ENCODE results near the gene EIF4E. TPM values are rescaled to one million over a fixed set of nuclear protein-coding genes. Genes with fewer than 3 reads are reported as not detected.

Gene EIF4E
- polyA plus RNA-seq, 1 donor (not counting 4 experiments of a cell fraction or from before 2014, with no cell fraction given) = 150 TPM

DNA sequence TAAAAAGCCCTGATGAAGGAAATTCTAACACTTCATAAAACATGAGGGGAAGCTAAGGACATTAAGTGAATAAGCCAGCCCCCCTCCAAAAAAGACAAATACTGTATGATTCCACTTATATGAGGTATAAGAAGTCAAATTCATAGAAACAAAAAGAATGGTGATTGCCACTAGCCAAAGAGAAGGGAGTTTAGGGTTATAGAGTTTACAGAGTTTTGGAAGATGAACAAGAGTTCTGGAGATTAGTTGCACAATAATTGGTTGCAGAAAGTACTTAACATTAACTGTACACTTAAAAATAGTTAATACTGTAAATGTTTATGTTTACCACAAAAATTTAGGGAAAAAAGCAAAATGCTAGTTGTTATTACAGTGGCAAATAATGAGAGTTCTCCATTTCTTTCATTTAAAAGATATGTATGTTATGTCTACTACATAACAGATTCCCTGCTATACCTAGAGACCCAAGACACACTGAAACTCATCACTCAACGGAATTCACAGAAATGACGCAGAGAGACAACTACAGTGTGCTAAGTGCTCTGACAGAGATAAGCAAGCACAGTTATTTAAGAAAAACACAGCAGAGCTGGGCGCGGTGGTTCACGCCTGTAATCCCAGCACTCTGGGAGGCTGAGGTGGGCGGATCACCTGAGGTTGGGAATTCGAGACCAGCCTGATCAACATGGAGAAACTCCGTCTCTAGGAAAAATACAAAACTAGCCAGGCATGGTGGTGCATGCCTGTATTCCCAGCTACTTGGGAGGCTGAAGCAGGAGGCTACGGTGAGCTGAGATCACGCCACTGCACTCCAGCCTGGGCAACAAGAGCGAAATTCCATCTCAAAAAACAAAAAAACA lies 37.2 kb downstream of the EIF4E start:
- Histone ChIP-seq H3K9ac (ENCODE audit: control insufficient read depth, extremely low read depth, insufficient read depth, low read length) (no peak overlapping the region), H3K79me2 (ENCODE audit: control insufficient read depth, insufficient read depth, low read length) (peaks cover 61% of the 10 kb centered on the region), H4K20me1 (ENCODE audit: control insufficient read depth, extremely low read depth, insufficient read depth, low read length) (no peaks in the 10 kb centered on the region), H3K27ac (ENCODE audit: control insufficient read depth, insufficient read depth, low read length) (peak overlapping the region; percentile 24), H3K36me3 (ENCODE audit: control insufficient read depth in 2 of 2, extremely low read depth in 1 of 2, insufficient read depth in 2 of 2, low read length in 2 of 2) (peaks cover 2 to 4% of the 10 kb centered on the region in 2 experiments), H2AFZ (ENCODE audit: control insufficient read depth, low read length) (no peak overlapping the region), H3K4me2 (ENCODE audit: control insufficient read depth, extremely low read depth, insufficient read depth, low read depth, low read length) (no peak overlapping the region), H3K9me1 (ENCODE audit: control insufficient read depth, extremely low read depth, insufficient read depth, low read length) (no peaks in the 10 kb centered on the region), H3K27me3 (ENCODE audit: control insufficient read depth, extremely low read depth, insufficient read depth, low read length) (no peaks in the 10 kb centered on the region), H3K4me1 (ENCODE audit: control insufficient read depth, extremely low read depth, insufficient read depth, low read length) (peaks cover 12% of the 10 kb centered on the region), H3K9me3 (ENCODE audit: control insufficient read depth, low read depth, low read length) (no peaks in the 10 kb centered on the region), H3K4me3 (ENCODE audit: control insufficient read depth in 2 of 3, extremely low read depth in 1 of 3, insufficient read depth in 2 of 3, low read depth in 1 of 3, low read length in 3 of 3) (no peak overlapping the region)
- FAIRE-seq = no peak
- TF ChIP-seq, protein P1, sequence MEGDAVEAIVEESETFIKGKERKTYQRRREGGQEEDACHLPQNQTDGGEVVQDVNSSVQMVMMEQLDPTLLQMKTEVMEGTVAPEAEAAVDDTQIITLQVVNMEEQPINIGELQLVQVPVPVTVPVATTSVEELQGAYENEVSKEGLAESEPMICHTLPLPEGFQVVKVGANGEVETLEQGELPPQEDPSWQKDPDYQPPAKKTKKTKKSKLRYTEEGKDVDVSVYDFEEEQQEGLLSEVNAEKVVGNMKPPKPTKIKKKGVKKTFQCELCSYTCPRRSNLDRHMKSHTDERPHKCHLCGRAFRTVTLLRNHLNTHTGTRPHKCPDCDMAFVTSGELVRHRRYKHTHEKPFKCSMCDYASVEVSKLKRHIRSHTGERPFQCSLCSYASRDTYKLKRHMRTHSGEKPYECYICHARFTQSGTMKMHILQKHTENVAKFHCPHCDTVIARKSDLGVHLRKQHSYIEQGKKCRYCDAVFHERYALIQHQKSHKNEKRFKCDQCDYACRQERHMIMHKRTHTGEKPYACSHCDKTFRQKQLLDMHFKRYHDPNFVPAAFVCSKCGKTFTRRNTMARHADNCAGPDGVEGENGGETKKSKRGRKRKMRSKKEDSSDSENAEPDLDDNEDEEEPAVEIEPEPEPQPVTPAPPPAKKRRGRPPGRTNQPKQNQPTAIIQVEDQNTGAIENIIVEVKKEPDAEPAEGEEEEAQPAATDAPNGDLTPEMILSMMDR (optimal IDR thresholded peaks at IDR 0.05 in 1 of 3, IDR thresholded peaks at IDR 0.05 in 1 of 3, conservative IDR thresholded peaks at IDR 0.05 in 1 of 3; ENCODE audit: extremely low read depth in 1 of 3, insufficient read depth in 2 of 3, low read length in 3 of 3) = no peak
- no peak for TF ChIP-seq EZH2 (IDR thresholded peaks at IDR 0.05; ENCODE audit: low read length)
- no peak for DNase-seq (ENCODE audit: low read depth, low spot score)
- dilution Hi-C loops (cut with MboI; ENCODE audit: extremely low pct_ligation_motif_present, low sequenced_read_pairs) = no loop called here

DNA sequence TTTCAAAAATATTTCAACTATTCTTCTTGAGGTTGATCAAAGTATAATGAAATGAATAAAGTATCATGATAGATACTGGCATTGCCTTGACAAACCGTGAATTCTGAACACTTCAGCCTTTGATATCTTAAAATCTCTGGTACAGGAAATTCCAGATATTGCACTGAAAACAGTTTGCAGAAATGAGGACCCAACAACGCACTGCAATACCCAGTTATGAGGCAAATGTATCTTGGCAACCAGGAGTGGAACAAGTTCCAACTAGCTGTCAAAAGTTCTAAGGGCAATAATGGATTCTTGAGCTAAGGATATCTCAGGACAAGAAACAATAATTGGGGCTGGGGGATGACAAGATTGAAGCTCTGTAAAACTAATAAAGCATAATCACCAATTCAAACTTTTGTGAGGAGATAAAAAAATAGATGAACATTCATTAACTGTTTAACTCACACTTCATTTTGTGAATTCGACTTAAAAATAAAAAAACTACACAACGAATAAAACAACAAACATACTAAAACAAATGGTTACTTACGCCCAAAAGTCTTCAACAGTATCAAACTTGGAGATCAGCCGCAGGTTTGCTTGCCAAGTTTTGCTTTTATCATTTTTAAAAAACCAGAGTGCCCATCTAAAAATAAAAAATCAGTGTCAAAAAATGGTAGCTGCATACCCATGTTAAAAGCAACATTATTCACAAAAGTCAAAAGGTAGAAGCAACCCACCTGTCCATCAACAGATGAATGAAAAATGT lies 38.1 kb downstream of the EIF4E start:
- Histone ChIP-seq H3K4me1 (ENCODE audit: control insufficient read depth, extremely low read depth, insufficient read depth, low read length) (peaks cover 12% of the 10 kb centered on the region), H3K9me1 (ENCODE audit: control insufficient read depth, extremely low read depth, insufficient read depth, low read length) (no peaks in the 10 kb centered on the region), H2AFZ (ENCODE audit: control insufficient read depth, low read length) (no peak overlapping the region), H3K4me2 (ENCODE audit: control insufficient read depth, extremely low read depth, insufficient read depth, low read depth, low read length) (peak overlapping the region; percentile 38), H3K9me3 (ENCODE audit: control insufficient read depth, low read depth, low read length) (no peaks in the 10 kb centered on the region), H3K79me2 (ENCODE audit: control insufficient read depth, insufficient read depth, low read length) (peaks cover 55% of the 10 kb centered on the region), H3K4me3 (ENCODE audit: control insufficient read depth in 2 of 3, extremely low read depth in 1 of 3, insufficient read depth in 2 of 3, low read depth in 1 of 3, low read length in 3 of 3) (no peak overlapping the region), H3K27ac (ENCODE audit: control insufficient read depth, insufficient read depth, low read length) (peak overlapping the region; percentile 24), H4K20me1 (ENCODE audit: control insufficient read depth, extremely low read depth, insufficient read depth, low read length) (no peaks in the 10 kb centered on the region), H3K9ac (ENCODE audit: control insufficient read depth, extremely low read depth, insufficient read depth, low read length) (no peak overlapping the region), H3K27me3 (ENCODE audit: control insufficient read depth, extremely low read depth, insufficient read depth, low read length) (no peaks in the 10 kb centered on the region), H3K36me3 (ENCODE audit: control insufficient read depth in 2 of 2, extremely low read depth in 1 of 2, insufficient read depth in 2 of 2, low read length in 2 of 2) (peaks cover 2 to 12% of the 10 kb centered on the region in 2 experiments)
- DNase-seq (ENCODE audit: low read depth, low spot score) = no peak
- TF ChIP-seq, protein P1 (optimal IDR thresholded peaks at IDR 0.05 in 1 of 3, IDR thresholded peaks at IDR 0.05 in 1 of 3, conservative IDR thresholded peaks at IDR 0.05 in 1 of 3; ENCODE audit: extremely low read depth in 1 of 3, insufficient read depth in 2 of 3, low read length in 3 of 3) = no peak
- TF ChIP-seq EZH2 (IDR thresholded peaks at IDR 0.05; ENCODE audit: low read length) = no peak
- peak; percentile 77 for FAIRE-seq
- dilution Hi-C loops (cut with MboI; ENCODE audit: extremely low pct_ligation_motif_present, low sequenced_read_pairs) = no loop called here
